ENCODE results near the gene KLHL21. TPM values are rescaled to one million over a fixed set of nuclear protein-coding genes. Genes with fewer than 3 reads are reported as not detected.

KLHL21 gene
- total and polyA plus RNA-seq, 10 of the 15 experiments (the other 5 are each of a cell fraction or from before 2014, with no cell fraction given) = 0.76 to 12.2 (median 5.2) TPM

- ChIA-PET RAD21 (ENCODE audit: unreplicated experiment) (no interaction called here), CTCF (no interaction called here), SMC1A (ENCODE audit: uncharacterized antibody, unreplicated experiment) (no interaction called here), POLR2A (no interaction called here)
- no TSS peak for BruUV-seq (replicated peaks)
- H3K9me3 ChIP-seq (replicated peaks; ENCODE audit: control insufficient read depth, insufficient read depth, low read length) = no peaks in the 10 kb centered on the region
- no peak overlapping the region for H2AFZ ChIP-seq (ENCODE audit: control insufficient read depth, low read depth, low read length)
- no peak overlapping the region for H3K9ac ChIP-seq (ENCODE audit: control insufficient read depth, insufficient read depth, low read length)
- 0 out of 2 replicates have a peak, but pooled peaks cover under 1% of the 10 kb centered on the region for H3K4me1 ChIP-seq (ENCODE audit: control insufficient read depth, insufficient read depth, low read length)
- FAIRE-seq = no peak
- no peak overlapping the region for H3K4me3 ChIP-seq
- no peak for DNase-seq (ENCODE audit: low read depth, low spot score)
- intact Hi-C loops (cut with micrococcal nuclease; ENCODE audit: unreplicated experiment) = no loop called here
- peaks cover under 1% of the 10 kb centered on the region for H3K79me2 ChIP-seq (ENCODE audit: control insufficient read depth, insufficient read depth, low read length)
- no peak for TF ChIP-seq E4F1 (IDR thresholded peaks at IDR 0.05; ENCODE audit: borderline replicate concordance, partially characterized antibody)
- no peak for TF ChIP-seq SREBF2 (IDR thresholded peaks at IDR 0.05; ENCODE audit: low read length)
- no peak for TF ChIP-seq JUNB (IDR thresholded peaks at IDR 0.05)
- TF ChIP-seq CREM (IDR thresholded peaks at IDR 0.05; ENCODE audit: low read depth) = no peak
- no peak for TF ChIP-seq SIX5 (IDR thresholded peaks at IDR 0.05; ENCODE audit: low read depth, low read length, severe bottlenecking)
- TF ChIP-seq CUX1 (IDR thresholded peaks at IDR 0.05; ENCODE audit: insufficient replicate concordance, low read depth, low read length) = no peak
- TF ChIP-seq ASH2L (IDR thresholded peaks at IDR 0.05; ENCODE audit: borderline replicate concordance, low read depth) = no peak
- TF ChIP-seq DPF2 (IDR thresholded peaks at IDR 0.05) = no peak
- no peak for TF ChIP-seq CBX5 (IDR thresholded peaks at IDR 0.05; ENCODE audit: low read depth)
- TF ChIP-seq ZBTB33 (IDR thresholded peaks at IDR 0.05) = no peak
- H3K27ac ChIP-seq (ENCODE audit: control insufficient read depth, insufficient read depth) = no peak overlapping the region
- H3K27me3 ChIP-seq (replicated peaks in 1 of 2; ENCODE audit: control insufficient read depth in 2 of 2, insufficient read depth in 2 of 2, low read length in 1 of 2) = no peaks in the 10 kb centered on the region
- in situ Hi-C loops (cut with MboI) = no loop called here
- 96% methylated on average over 12 of the region's 15 CpGs for WGBS (ENCODE audit: insufficient coverage, insufficient replicate concordance, low lambda C conversion rate, missing lambda C conversion rate)
- H3K4me2 ChIP-seq (ENCODE audit: control insufficient read depth, insufficient read depth) = no peak overlapping the region
- H3K36me3 ChIP-seq (ENCODE audit: control insufficient read depth in 2 of 2, insufficient read depth in 2 of 2, low read length in 1 of 2) = peaks cover 13 to 31% of the 10 kb centered on the region in 2 experiments
- H4K20me1 ChIP-seq (ENCODE audit: control insufficient read depth, insufficient read depth) = no peaks in the 10 kb centered on the region
- ATAC-seq = no peak
These were observed 8.9 kb downstream of the KLHL21 start for GRCh38 chr1:6593810-6594209.

Data from GM12878 (cell line).